Camera-type eye (tissue), 1 donor: ENCODE data around the gene TUBB8B. TPM values are rescaled to one million over a fixed set of nuclear protein-coding genes. Genes with fewer than 3 reads are reported as not detected.

ENCODE experiments used
- total RNA-seq: library from RNA; depleted of rRNA; stranded (reverse); fragments of >200 nt; gene quantifications from one replicate; pipeline ENCODE4 v1.2.3, GENCODE V29; 2014

Gene TUBB8B
- total RNA-seq = not detected

GRCh38 chr18:49176-49665, at the start of gene TUBB8B:
TSS of gene TUBB8B (minus strand) at chr18:49615. CDS start at chr18:49557, 58 bp downstream.

Other genes starting within 250 kb of the TUBB8B start
- 42.1 TPM for gene USP14, start 108.9 kb upstream of the TUBB8B start, total RNA-seq
- 154 TPM for gene THOC1, start 218.4 kb upstream of the TUBB8B start, total RNA-seq